ENCODE data around the gene CYP2J2.
"Not testable (repeated sequence)": the region's sequence is repeated elsewhere in the genome, so short reads cannot be mapped to it uniquely, and the experiment has no call there.

Gene CYP2J2

DNA sequence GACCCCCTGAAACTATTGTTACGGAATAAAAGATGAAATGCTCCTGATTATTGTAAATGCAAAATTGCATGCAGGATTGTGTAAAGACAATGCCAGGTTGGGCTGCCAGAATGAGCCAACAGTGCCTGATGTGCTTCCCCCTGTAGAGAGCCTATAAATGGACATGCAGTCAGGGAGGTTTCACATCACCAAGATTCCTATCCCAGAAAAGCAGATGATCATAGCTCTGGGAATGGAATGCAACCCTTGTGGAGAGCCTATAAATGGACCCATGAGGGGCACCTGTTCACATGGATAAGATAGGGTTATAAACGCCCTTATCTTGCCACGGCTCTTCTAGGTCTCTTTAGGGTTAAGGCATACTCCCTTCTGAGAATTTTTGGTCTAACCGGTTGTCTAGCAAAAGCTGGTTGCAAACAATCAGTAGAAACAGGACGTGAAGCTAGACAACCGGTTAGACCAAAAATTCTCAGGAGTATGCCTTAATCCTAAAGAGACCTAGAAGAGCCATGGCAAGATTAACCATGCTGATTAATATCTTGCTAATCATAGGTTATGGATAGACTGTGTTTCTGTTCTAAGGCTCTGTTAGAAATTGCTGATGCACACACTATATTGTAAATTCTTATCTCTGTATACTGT is 5.2 kb downstream of the CYP2J2 start:
- not testable (repeated sequence) for DNase-seq (ENCODE audit: extremely low read depth in 1 of 2, low read depth in 1 of 2)

- no peak for DNase-seq (ENCODE audit: extremely low read depth in 1 of 2, low read depth in 1 of 2)
Observed at GRCh38 chr1:59919746-59920145, 6.8 kb downstream of the CYP2J2 start.

GRCh38 chr1:59917785-59918180 is 8.8 kb downstream of the CYP2J2 start:
- no peak for DNase-seq (ENCODE audit: extremely low read depth in 1 of 2, low read depth in 1 of 2)

DNA sequence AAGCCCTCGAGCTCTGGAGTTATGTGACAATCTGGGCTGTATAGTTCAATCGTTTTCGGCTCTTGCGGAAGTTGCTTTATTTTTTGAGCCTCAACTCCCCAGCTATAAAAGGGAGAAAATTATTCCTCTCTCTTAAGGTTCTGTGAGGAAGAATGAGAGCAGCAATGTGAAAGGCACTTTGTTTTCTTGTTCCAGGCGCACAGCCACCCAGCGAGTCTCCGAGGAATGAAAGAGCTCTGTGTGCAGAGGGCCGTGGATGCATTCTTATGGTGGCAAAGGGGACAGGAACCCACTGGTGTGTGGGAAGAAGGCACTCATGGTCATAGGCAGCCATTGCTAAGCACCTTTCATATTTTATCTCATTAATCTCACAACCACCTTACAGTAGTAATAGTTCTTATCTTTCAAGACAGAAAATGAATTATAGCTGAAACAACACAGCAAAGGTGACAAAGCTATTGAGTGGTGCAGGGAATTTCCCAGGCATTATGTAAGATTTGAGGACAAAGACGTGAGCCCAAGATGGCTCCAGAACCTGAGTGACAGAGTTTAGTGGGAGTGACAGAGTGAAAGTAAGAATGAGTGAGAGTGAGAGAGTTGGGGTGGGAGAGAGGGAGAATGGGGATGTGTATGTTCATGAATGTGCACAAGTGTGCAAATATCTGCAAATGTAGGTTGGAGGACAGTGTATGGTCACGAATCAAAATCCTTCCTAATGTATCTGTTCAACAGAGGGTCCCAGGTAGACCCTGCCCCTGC is 9.4 kb downstream of the CYP2J2 start:
- DNase-seq (ENCODE audit: extremely low read depth in 1 of 2, low read depth in 1 of 2): no peak

DNA sequence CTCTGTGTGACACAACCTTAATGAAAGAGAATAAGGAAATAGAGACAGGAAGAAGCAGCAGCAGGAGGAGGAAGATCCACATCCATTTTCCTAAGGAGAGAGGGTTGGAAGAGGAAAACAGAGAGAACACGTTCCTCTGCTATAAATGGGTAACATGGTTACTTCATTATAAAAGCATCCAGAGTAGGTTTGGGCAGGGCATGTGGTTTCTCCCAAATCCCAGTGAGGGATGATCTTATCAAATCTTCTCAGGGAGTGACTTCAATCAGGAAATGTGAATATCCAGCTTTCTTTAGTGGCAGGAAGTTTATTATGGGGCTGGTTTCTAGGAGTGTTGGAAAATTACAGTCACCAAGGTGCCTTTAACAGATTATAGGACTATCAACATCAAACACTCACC is 11.1 kb downstream of the CYP2J2 start:
- DNase-seq (ENCODE audit: extremely low read depth in 1 of 2, low read depth in 1 of 2): no peak

- DNase-seq (ENCODE audit: extremely low read depth in 1 of 2, low read depth in 1 of 2): not testable (repeated sequence)
Observed at GRCh38 chr1:59914791-59915286, 11.7 kb downstream of the CYP2J2 start.

DNA sequence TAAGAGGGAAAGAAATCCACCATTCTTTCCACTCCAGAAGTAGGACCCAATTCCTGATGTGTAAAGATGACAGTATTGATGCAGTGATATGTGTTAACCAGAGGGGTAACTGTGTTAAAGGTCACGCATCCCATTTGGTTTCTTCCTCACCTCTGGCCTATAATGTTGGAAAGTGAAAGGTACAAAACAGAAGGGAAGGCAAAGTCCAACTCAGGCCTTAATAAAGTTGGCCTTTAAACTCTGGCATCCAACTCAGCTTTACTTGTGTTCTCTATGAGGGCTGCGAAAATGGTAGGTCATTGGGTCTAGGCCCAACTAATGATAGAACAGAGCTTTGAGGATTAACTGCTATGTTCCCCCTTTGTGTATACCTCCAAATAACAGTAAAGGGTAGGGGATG is 17.9 kb downstream of the CYP2J2 start:
- DNase-seq (ENCODE audit: extremely low read depth in 1 of 2, low read depth in 1 of 2): no peak

DNA sequence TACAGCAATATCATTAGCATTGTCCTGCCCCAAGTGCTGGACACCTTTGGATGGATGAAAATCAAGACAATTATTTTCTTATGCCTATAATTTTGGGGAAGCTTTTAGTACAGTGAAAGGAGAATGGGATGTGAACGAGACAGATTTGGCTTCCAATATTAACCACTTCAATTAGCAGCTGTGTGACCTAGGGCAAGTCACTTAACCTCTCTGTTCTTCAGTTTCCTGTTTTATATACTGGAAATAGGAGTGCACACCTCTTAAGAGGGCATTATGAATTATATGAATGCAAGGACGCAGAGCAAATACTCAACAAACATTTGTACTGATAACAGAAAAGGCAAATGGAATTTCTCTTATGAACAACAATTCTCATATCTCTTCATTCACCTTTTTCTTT is 18.5 kb downstream of the CYP2J2 start:
- no peak for DNase-seq (ENCODE audit: extremely low read depth in 1 of 2, low read depth in 1 of 2)

GRCh38 chr1:59906931-59907330 is 19.6 kb downstream of the CYP2J2 start:
- DNase-seq (ENCODE audit: extremely low read depth in 1 of 2, low read depth in 1 of 2): no peak

- DNase-seq (ENCODE audit: extremely low read depth in 1 of 2, low read depth in 1 of 2): no peak
Observed at GRCh38 chr1:59903141-59903754, 23.3 kb downstream of the CYP2J2 start.

- DNase-seq (ENCODE audit: extremely low read depth in 1 of 2, low read depth in 1 of 2): no peak
Observed at GRCh38 chr1:59901770-59902388, 24.7 kb downstream of the CYP2J2 start.

GRCh38 chr1:59900640-59901039 is 25.9 kb downstream of the CYP2J2 start:
- DNase-seq (ENCODE audit: extremely low read depth in 1 of 2, low read depth in 1 of 2): no peak

- no peak for DNase-seq (ENCODE audit: extremely low read depth in 1 of 2, low read depth in 1 of 2)
Observed at GRCh38 chr1:59898927-59899326, 27.6 kb downstream of the CYP2J2 start.

DNA sequence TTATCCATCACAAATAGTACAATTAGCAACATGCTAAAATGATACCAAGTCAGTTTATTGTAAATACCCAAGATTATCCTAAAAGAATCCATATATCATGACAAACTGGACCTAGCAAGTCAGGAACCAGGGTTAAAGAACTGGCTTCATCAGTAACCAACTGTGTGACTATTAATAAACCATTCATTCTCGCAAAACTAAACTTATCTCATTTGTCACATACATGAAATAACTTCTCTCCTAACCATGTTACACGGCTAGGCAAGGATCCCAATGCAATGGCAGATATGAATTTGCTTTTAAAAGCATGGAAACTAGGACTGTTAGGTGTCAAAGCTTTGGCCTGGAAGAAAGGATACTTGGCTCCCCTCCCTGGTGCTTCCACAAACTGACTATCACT is 29.4 kb downstream of the CYP2J2 start:
- DNase-seq (ENCODE audit: extremely low read depth in 1 of 2, low read depth in 1 of 2): no peak

GRCh38 chr1:59892841-59893811 is 33.4 kb downstream of the CYP2J2 start:
- DNase-seq (ENCODE audit: extremely low read depth in 1 of 2, low read depth in 1 of 2): no peak

DNA sequence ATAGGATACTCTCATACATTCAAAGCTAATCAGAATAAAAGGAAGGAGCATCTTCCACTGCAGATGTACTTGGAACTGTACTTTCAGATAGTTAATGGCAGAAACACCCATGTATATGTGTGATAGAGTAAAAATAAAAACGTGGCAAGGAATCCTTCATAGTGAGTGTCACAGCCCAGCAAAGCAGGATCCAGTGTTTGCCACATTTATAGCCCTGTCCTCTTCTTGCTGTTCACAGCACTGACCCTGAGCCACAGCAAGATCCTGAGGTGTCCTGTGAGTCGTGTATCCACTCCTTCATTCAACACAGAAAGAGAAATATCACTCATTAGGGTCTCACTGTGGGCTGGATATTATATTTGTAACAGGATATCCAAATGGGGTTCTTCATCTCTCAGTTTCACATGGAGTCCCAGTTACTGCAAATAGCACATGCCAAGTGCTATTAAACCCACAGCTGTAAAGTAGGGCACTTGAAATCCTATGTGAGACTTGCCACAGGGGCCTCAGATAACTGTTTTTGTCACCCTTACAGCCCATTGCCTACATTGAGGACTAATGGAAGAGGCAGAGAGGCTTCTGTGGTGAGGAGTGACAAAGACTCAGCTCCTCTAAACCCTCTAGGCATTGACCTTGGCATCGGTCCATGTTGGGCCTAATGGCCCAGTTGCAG is 41.3 kb downstream of the CYP2J2 start:
- no peak for DNase-seq (ENCODE audit: extremely low read depth in 1 of 2, low read depth in 1 of 2)

DNA sequence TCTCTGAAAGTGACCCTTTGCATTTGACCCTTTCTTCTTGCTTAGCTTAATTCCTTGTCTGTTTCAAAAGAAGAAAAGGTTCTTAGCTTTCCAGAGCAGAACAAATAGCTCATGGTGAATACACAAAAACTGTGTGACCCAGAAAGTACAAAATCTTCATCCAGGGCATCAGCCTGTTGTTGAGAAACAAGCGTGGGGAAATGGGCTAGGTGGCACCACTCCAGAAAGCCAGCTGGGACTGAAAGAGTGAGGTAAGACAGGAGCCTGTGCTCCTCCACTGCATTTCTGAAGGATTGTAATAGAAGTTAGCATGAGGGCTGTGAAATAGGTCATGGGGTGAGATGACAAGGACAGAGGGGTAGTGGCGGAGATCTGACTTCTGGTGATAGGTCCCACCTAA is 45.8 kb downstream of the CYP2J2 start:
- no peak for DNase-seq (ENCODE audit: extremely low read depth in 1 of 2, low read depth in 1 of 2)

GRCh38 chr1:59879996-59880505 is 46.5 kb downstream of the CYP2J2 start:
- no peak for DNase-seq (ENCODE audit: extremely low read depth in 1 of 2, low read depth in 1 of 2)

GRCh38 chr1:59879574-59879973 is 47.0 kb downstream of the CYP2J2 start:
- peak in 1 of 2 donors; percentile 5 for DNase-seq (ENCODE audit: extremely low read depth in 1 of 2, low read depth in 1 of 2)

DNA sequence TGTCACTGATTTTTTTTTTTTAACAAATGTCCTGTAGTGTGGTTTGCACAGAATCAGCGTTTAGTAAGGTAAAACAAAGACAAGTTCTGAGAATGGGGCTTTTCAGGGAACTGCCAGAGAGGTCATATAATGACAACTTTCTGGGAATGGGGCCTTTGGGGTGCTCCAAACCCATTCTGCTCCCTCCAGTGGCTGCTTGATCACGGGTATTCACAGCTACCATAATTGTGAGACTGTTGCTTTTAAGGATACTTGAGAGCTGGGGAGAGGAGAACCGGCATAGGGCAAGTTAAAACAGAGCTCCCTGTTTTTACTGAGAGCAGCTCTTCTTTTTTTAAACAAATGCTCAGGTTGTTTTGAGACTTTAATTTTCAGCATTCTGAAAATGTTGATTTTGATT is 48.2 kb downstream of the CYP2J2 start:
- no peak for DNase-seq (ENCODE audit: extremely low read depth in 1 of 2, low read depth in 1 of 2)

Data from stimulated activated CD8-positive, alpha-beta memory T cell treated with anti-CD3 and anti-CD28 coated beads, Interleukin-7, amount 100 ng/mL, for 48 hours (primary cell).